Activated T-helper 1 cell treated with anti-CD3 and anti-CD28 coated beads, Interleukin-12 subunit alpha, Interleukin-12 subunit beta, Interleukin-2, Interleukin-4 antibody, amounts not matched to agents 30 ng/mL and 10 ng/mL and 1 ng/mL, durations not matched to agents 14 hours and 24 hours and 36 hours (primary cell): Measurements from ENCODE around the gene IBTK. TPM values are rescaled to one million over a fixed set of nuclear protein-coding genes. Genes with fewer than 3 reads are reported as not detected.
"Not testable (repeated sequence)": the region's sequence is repeated elsewhere in the genome, so short reads cannot be mapped to it uniquely, and the experiment has no call there.

Experiments used
- DNase-seq: peaks from one replicate; pipeline ENCODE4 v3.0.0; 2021; ENCODE audit warnings: low spot score
- H3K27ac Mint-ChIP-seq: one replicate; pipeline ENCODE4 v1.8.0; 2021; ENCODE audit warnings: mild to moderate bottlenecking, mixed read lengths
- H3K27me3 Mint-ChIP-seq: one replicate; pipeline ENCODE4 v1.8.0; 2022; ENCODE audit warnings: mild to moderate bottlenecking, moderate library complexity, mixed read lengths; ENCODE audit not compliant: insufficient read depth
- H3K36me3 Mint-ChIP-seq: one replicate; pipeline ENCODE4 v1.8.0; 2021; ENCODE audit warnings: low read depth, mixed read lengths
- H3K4me1 Mint-ChIP-seq: one replicate; pipeline ENCODE4 v1.8.0; 2021; ENCODE audit warnings: low read depth, mixed read lengths
- H3K4me3 Mint-ChIP-seq: one replicate; pipeline ENCODE4 v1.8.0; 2021; ENCODE audit warnings: mild to moderate bottlenecking, moderate library complexity, mixed read lengths
- H3K9me3 Mint-ChIP-seq: one replicate; pipeline ENCODE4 v1.8.0; 2021; ENCODE audit warnings: mixed read lengths
- intact Hi-C: fragments of 100-400 bp; cut with micrococcal nuclease; formaldehyde crosslinking; loops from one replicate; pipeline ENCODE4 v1.15.1; 2024
- total RNA-seq: library from RNA; stranded (reverse); gene quantifications from 2 replicates; pipeline ENCODE4 v1.2.3, GENCODE V29; 2022

Gene IBTK
- total RNA-seq, 1 donor from 2014 or later, result 36.1 TPM

DNA sequence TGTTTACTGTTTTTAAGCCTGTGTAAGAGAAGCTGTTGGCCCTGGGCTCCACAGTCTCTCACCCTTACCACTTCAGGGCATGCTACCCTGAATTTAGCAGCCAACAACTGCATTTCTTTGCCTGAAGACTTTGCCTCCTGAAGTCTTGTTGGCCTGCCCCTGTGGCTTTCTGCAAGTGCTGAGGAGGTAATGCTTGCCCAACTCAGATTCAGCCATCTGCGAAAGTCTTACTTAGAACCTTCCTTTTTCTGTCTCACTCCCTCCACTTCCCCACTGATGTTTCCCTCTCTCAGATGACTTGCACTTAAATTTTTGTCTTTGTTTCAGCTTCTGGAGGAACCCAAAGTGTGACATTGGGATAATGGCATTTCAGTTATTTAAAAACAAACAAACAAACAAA, 11.8 kb upstream of the IBTK start:
- Mint-ChIP-seq H3K36me3 (no peaks in the 10 kb centered on the region), H3K27ac (no peak overlapping the region), H3K4me1 (no peaks in the 10 kb centered on the region), H3K9me3 (no peaks in the 10 kb centered on the region), H3K27me3 (peaks cover 4% of the 10 kb centered on the region), H3K4me3 (no peak overlapping the region)
- intact Hi-C loops, result no loop called here
- no peak for DNase-seq

DNA sequence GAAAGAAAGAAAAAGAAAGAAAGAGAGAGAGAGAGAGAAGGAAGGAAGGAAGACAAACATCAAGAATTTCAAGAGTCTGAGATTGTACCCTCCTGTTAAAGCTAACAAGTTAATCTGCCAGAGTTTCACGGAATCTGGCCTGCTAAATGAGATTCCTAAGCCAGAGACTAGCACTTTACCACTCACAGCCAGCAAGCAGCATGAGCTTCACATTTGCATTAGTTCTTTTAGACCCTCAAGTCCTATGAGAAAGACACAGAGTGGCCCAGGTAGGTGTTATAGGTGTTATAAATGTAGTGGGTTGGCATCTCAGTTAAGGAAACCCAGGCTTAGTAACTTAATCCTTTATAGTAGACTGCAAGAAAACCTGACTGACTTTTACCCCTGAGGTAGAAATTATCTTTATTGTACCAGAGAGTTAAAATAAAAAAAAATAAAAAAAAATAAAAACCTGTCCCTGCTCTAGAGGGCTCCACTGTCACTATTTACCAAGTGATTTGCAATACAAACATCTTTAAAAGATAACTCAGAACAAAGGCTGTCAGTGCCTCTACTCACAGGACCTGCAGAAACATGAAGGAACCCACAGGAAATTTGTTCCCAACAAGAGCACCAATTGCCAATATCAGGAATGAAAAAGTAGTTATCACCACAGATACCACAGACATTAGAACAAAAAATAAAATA, 9.7 kb upstream of the IBTK start:
- Mint-ChIP-seq H3K36me3 (no peaks in the 10 kb centered on the region), H3K27ac (no peak overlapping the region), H3K4me3 (no peak overlapping the region), H3K9me3 (no peaks in the 10 kb centered on the region), H3K27me3 (peaks cover 4% of the 10 kb centered on the region), H3K4me1 (no peaks in the 10 kb centered on the region)
- DNase-seq, result no peak
- intact Hi-C loops, result no loop called here

DNA sequence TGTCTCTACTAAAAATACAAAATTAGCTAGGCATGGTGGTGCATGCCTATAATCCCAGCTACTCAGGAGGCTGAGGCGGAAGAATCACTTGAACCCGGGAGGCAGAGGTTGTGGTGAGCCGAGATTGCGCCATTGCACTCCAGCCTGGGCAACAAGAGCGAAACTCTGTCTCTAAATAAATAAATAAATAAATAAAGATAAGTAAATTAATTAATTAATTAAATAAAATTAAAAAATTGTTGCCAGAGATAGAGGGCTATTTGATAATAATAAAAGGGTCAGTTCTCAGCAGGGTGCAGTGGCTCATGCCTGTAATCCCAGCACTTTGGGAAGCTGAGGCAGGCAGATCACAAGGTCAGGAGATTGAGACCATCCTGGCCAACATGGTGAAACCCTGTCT, 7.2 kb upstream of the IBTK start:
- H3K27me3 Mint-ChIP-seq, intact Hi-C loops, H3K36me3 Mint-ChIP-seq, DNase-seq, H3K27ac Mint-ChIP-seq, H3K4me1 Mint-ChIP-seq, H3K4me3 Mint-ChIP-seq, H3K9me3 Mint-ChIP-seq: not testable (repeated sequence)

DNA sequence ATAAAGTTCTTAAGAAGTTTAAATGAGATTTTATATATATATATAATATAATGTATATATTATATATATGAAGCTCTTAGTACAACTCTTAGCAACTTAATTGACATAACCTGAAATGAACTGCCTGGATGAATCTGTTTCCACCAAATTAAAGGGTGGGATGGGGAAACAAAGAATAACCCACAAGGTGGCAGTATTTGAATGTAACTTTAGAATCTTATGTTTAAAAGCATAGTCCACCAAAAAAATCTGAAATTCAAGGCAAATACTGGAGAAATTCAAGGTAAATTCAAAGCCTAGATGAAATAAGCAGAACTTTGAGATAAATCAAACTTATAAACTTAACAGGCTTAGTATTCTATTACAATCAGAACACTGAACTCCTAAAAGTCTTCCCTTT, 4.4 kb upstream of the IBTK start:
- Mint-ChIP-seq H3K36me3 (no peaks in the 10 kb centered on the region), H3K27me3 (peaks cover 2% of the 10 kb centered on the region), H3K4me1 (peaks cover 8% of the 10 kb centered on the region), H3K4me3 (no peak overlapping the region), H3K9me3 (no peaks in the 10 kb centered on the region), H3K27ac (no peak overlapping the region)
- no peak for DNase-seq
- intact Hi-C loops, result loop anchor here (1.0 kb wide), 1 partner anchor 803 kb away; no protein-coding TSS in a partner anchor

DNA sequence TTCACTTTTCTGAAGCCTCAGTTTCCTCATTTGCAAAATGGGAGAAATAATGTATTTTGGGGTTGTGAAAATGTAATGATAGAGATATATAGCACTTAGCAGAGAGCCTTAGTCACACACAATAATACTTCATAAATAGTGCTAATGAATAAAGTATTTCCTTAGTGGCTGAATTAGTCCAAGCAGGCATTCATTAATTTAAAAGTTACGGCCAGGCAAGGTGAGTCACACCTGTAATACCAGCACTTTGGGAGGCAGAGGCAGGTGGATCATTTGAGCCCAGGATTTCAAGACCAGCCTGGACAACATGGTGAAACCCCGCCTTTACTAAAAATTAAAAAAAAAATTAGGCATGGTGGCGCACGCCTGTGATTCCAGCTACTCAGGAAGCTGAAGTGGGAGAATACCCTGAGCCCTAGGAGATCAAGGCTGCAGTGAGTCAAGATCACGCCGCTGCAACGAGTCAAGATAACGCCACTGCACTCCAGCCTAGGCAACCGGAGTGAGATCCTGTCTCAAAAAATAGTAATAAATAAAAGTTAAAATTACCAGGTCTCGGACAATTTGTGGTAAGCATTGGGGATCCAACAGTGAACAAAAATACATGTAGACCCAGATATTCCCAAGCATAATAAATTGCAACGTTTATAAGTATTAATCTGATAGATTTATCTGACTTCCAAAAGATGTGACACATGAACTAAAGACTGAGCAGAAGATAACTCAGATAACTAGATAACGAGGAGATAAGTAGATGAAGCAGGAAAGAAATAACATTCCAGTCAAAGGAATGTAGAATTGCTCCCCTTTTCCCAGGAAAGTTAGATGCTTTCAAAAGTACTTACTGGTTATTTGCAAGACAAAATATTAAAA, 2.1 kb upstream of the IBTK start:
- Mint-ChIP-seq H3K36me3 (peaks cover 9% of the 10 kb centered on the region), H3K27me3 (no peaks in the 10 kb centered on the region), H3K27ac (no peak overlapping the region), H3K4me1 (peaks cover 30% of the 10 kb centered on the region), H3K4me3 (no peak overlapping the region), H3K9me3 (no peaks in the 10 kb centered on the region)
- intact Hi-C loops, result loop anchor here (5.0 kb wide), 4 partner anchors 497 to 1978 kb away; partner anchors contain the start of genes CEP162, CYB5R4 and TENT5A
- no peak for DNase-seq

DNA sequence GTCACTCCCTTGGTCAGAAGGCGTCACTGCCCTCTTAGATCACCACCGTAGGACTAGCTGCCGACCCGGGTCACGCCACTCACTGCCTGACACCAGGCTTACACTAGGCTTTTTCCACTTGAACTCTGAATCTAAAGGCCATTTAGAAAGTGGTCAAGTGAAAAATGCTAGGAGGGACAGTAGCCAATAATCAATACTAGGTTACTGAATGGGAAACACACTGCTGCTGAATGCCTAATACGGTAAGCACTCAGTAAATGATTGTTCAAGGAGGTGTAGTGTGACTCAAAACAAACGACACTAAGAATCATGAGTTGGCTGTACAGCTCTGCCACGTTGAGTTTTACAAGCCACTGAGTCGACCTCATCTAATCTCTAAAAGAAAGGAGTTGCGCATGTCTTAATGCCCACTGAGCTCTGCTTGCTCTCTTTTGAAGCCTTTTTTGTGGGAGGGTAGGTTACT, 760 bp upstream of the IBTK start:
- H3K4me3 Mint-ChIP-seq, result peak overlapping the region; percentile 93
- H3K36me3 Mint-ChIP-seq, result peaks cover 13% of the 10 kb centered on the region
- DNase-seq, result no peak
- intact Hi-C loops, result loop anchor here (5.0 kb wide), 4 partner anchors 496 to 1979 kb away; partner anchors contain the start of genes CEP162, CYB5R4 and TENT5A
- H3K4me1 Mint-ChIP-seq, result peaks cover 39% of the 10 kb centered on the region
- H3K27ac Mint-ChIP-seq, result peak overlapping the region; percentile 92
- H3K9me3 Mint-ChIP-seq, result no peaks in the 10 kb centered on the region
- no peaks in the 10 kb centered on the region for H3K27me3 Mint-ChIP-seq

DNA sequence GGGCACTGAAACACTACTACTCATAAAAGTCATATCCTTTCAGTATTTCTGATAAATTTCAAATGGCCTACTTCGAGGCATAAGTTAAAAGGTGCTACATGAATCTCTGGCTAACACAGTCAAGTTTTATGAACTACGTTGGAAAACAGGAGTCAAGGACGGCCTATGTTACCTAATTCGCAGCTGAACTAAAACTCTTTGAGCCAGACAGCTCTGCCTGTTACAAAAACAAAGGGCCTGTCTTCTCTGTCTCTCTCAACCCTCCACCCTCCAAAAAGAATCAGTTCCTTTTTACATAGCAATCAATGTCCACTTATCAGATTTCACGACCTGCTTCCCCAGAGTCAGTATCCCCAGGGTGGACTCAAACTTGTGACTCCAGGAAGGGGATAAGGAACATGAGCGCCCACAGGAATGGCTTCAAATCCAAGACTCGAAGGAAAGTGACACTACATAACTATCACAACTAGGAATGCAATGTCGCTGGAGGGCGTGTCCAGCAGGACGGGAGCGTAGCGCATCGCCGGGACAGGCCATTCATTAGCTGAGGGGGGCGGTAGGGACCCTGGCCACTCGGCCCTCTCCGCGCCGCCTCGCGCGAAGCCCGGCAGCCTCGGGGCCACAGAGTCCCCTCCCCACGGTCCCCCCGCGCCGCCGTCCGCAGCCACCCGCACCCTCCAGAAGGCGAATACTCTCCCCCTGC, 591 bp downstream of the IBTK start:
- H3K27ac Mint-ChIP-seq, result peak overlapping the region; percentile 92
- peak overlapping the region; percentile 93 for H3K4me3 Mint-ChIP-seq
- peaks cover 17% of the 10 kb centered on the region for H3K36me3 Mint-ChIP-seq
- no peaks in the 10 kb centered on the region for H3K27me3 Mint-ChIP-seq
- H3K9me3 Mint-ChIP-seq, result no peaks in the 10 kb centered on the region
- peaks cover 39% of the 10 kb centered on the region for H3K4me1 Mint-ChIP-seq
- intact Hi-C loops, result loop anchor here (1.0 to 5.0 kb wide), 6 partner anchors 495 to 1980 kb away; partner anchors contain the start of genes CEP162, CYB5R4, DOP1A and PGM3
- DNase-seq, result no peak

DNA sequence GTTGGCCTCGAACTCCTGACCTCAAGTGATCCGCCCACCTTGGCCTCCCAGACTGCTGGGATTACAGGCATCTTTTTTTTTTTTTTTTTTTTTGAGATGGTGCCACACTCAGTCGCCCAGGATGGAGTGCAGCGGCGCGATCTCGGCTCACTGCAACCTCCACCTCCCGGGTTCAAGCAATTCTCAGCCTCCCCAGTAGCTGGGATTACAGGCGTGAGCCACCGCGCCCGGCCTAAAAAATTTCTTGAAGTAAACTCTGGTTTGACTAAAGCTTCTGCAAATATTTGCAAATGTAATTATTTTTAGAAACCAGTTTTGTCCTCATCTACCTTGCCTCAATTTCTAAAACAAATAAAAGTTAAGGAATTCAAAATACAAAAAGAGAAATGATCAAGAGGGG, 1.2 kb downstream of the IBTK start:
- DNase-seq, result no peak
- intact Hi-C loops, result loop anchor here (2.0 to 5.0 kb wide), 5 partner anchors 494 to 1981 kb away; partner anchors contain the start of genes CEP162, CYB5R4, PGM3 and RWDD2A
- peak overlapping the region; percentile 84 for H3K27ac Mint-ChIP-seq
- H3K27me3 Mint-ChIP-seq, result no peaks in the 10 kb centered on the region
- H3K4me1 Mint-ChIP-seq, result peaks cover 40% of the 10 kb centered on the region
- H3K9me3 Mint-ChIP-seq, result no peaks in the 10 kb centered on the region
- peaks cover 19% of the 10 kb centered on the region for H3K36me3 Mint-ChIP-seq
- H3K4me3 Mint-ChIP-seq, result peak overlapping the region; percentile 93

DNA sequence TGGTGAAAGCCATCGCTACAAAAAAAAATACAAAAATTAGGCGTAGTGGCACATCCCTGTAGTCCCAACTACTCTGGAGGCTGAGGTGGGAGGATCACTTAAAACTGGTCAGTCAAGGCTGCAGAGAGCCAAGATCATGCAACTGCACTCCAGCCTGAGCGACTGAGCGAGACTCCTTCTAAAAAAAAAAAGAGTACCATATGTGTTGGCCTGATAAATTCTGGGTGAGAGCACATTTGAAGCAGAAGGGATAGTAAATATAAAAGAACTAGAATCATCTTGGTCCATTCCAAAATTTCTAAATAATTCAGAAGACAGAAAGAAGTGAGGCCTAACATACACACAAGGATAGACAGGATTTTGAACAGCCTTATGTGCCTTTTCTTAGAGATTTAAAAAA, 2.2 kb downstream of the IBTK start:
- H3K27me3 Mint-ChIP-seq, result no peaks in the 10 kb centered on the region

DNA sequence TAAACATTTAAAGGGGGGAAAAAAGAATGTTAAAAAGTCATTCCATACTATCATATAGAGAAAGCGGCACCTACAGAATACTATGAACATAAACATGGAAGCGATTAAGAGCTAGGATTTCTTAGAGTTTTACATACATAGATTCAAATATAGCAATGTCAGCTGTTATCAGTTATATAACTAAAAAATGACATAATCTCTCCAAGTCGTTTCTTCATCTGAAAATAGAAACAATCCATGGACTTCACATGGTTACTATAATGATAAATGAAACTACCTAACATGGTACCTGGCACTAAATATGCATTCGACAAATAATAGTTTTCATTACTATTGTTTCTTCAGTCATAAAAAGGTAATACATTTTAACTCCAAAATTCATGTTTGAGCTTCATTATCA, 3.7 kb downstream of the IBTK start:
- no peak for DNase-seq
- Mint-ChIP-seq H3K27me3 (no peaks in the 10 kb centered on the region), H3K36me3 (peaks cover 27% of the 10 kb centered on the region), H3K4me1 (peaks cover 46% of the 10 kb centered on the region), H3K4me3 (no peak overlapping the region), H3K27ac (no peak overlapping the region), H3K9me3 (no peaks in the 10 kb centered on the region)
- intact Hi-C loops, result no loop called here

More for the DNA sequence above, 2.2 kb downstream of the IBTK start:
- intact Hi-C loops, result loop anchor here (5.0 kb wide), 4 partner anchors 493 to 1982 kb away; partner anchors contain the start of genes CEP162, CYB5R4 and TENT5A
- Mint-ChIP-seq H3K9me3 (no peaks in the 10 kb centered on the region), H3K27ac (peak overlapping the region; percentile 29), H3K4me3 (peak overlapping the region; percentile 63), H3K36me3 (peaks cover 22% of the 10 kb centered on the region), H3K4me1 (peaks cover 46% of the 10 kb centered on the region)
- DNase-seq, result no peak

DNA sequence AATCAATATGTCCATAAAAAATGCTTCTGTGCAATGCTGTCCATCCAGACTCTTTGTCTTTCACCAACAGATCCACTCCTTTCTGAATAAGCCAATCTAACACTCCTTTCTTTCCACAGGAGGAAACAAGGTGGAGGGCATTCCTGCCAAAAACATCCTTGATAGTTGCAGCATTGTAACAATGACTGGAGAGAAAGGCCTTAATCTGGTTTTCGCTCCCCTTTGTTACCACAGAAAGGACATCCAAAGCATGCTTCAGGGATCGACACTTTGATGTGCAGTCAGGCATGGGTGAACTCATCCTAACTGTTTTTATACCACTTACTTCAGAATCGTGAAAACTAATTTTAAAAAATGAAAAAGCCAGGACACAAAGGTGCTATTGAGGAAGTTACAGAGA, 7.4 kb downstream of the IBTK start:
- Mint-ChIP-seq H3K4me1 (peaks cover 33% of the 10 kb centered on the region), H3K4me3 (no peak overlapping the region), H3K27ac (no peak overlapping the region), H3K27me3 (no peaks in the 10 kb centered on the region), H3K9me3 (no peaks in the 10 kb centered on the region), H3K36me3 (peaks cover 29% of the 10 kb centered on the region)
- intact Hi-C loops, result no loop called here
- no peak for DNase-seq

DNA sequence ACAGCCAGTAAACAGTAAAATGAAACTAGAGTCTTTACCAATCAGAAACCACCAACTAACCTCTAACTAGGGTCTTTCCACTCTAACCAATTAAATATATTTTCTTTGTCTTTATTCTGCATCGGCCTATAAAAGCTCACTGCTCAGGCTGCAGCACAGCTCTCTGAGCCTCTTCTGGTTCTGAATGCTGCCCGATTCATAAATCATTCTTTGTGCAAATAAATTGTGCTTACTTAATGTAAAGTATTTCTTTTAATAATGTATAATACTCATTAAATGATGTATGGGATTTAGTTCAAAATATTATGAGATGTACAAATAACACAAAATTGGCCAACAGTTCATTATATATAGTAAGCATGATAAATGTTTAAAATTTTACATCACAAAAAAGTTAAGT, 7.9 kb downstream of the IBTK start:
- Mint-ChIP-seq H3K4me1 (peaks cover 27% of the 10 kb centered on the region), H3K27me3 (no peaks in the 10 kb centered on the region), H3K4me3 (no peak overlapping the region), H3K9me3 (no peaks in the 10 kb centered on the region), H3K27ac (no peak overlapping the region), H3K36me3 (peaks cover 27% of the 10 kb centered on the region)
- DNase-seq, result no peak
- intact Hi-C loops, result no loop called here
